ENCODE data around the gene KRTCAP2.
"Not testable (repeated sequence)": the region's sequence is repeated elsewhere in the genome, so short reads cannot be mapped to it uniquely, and the experiment has no call there.

Gene KRTCAP2

GRCh38 chr1:155199792-155200191 lies 26.7 kb upstream of the KRTCAP2 start:
- DNase-seq: no peak

- no peak for DNase-seq
Observed at GRCh38 chr1:155198547-155198906, 25.4 kb upstream of the KRTCAP2 start.

GRCh38 chr1:155197901-155198546 lies 24.9 kb upstream of the KRTCAP2 start:
- no peak for DNase-seq

GRCh38 chr1:155196893-155197638 lies 24.0 kb upstream of the KRTCAP2 start:
- no peak for DNase-seq

GRCh38 chr1:155196103-155196892 lies 23.2 kb upstream of the KRTCAP2 start:
- DNase-seq: no peak

GRCh38 chr1:155195201-155196102 lies 22.3 kb upstream of the KRTCAP2 start:
- no peak for DNase-seq

- DNase-seq: not testable (repeated sequence)
Observed at GRCh38 chr1:155193991-155194240, 20.8 kb upstream of the KRTCAP2 start.

GRCh38 chr1:155193275-155193990 lies 20.3 kb upstream of the KRTCAP2 start:
- DNase-seq: peak; percentile 53

GRCh38 chr1:155192346-155193274 lies 19.5 kb upstream of the KRTCAP2 start:
- no peak for DNase-seq

- no peak for DNase-seq
Observed at GRCh38 chr1:155191904-155192303, 18.8 kb upstream of the KRTCAP2 start.

- DNase-seq: not testable (repeated sequence)
Observed at GRCh38 chr1:155189926-155190325, 16.8 kb upstream of the KRTCAP2 start.

- no peak for DNase-seq
Observed at GRCh38 chr1:155188268-155188667, 15.2 kb upstream of the KRTCAP2 start.

- DNase-seq: no peak
Observed at GRCh38 chr1:155187456-155187891, 14.4 kb upstream of the KRTCAP2 start.

- DNase-seq: no peak
Observed at GRCh38 chr1:155186794-155187455, 13.8 kb upstream of the KRTCAP2 start.

- DNase-seq: no peak
Observed at GRCh38 chr1:155186067-155186793, 13.1 kb upstream of the KRTCAP2 start.

- no peak for DNase-seq
Observed at GRCh38 chr1:155185783-155186066, 12.6 kb upstream of the KRTCAP2 start.

GRCh38 chr1:155184835-155185782 lies 12.0 kb upstream of the KRTCAP2 start:
- DNase-seq: no peak

GRCh38 chr1:155184351-155184811 lies 11.3 kb upstream of the KRTCAP2 start:
- DNase-seq: no peak

GRCh38 chr1:155183775-155184221 lies 10.7 kb upstream of the KRTCAP2 start:
- DNase-seq: no peak

Data from effector CD4-positive, alpha-beta T cell (primary cell).